T-helper 1 cell treated with Interleukin-12 subunit alpha and Interleukin-12 subunit beta and Interleukin-4 antibody, amounts not matched to agents 30 μg/mL and 1 μg/mL, for 36 hours (primary cell): ENCODE results near the gene PPP1R3C.

ENCODE experiments used
- H3K27ac Mint-ChIP-seq: one replicate; pipeline ENCODE4 v1.8.0; 2021; ENCODE audit warnings: mild to moderate bottlenecking, mixed read lengths
- H3K27me3 Mint-ChIP-seq: one replicate; pipeline ENCODE4 v1.8.0; 2021; ENCODE audit warnings: low read depth, mixed read lengths
- H3K36me3 Mint-ChIP-seq: one replicate; pipeline ENCODE4 v1.8.0; 2021; ENCODE audit warnings: low read depth, mixed read lengths
- H3K4me1 Mint-ChIP-seq: one replicate; pipeline ENCODE4 v1.8.0; 2021; ENCODE audit warnings: low read depth, mixed read lengths
- H3K4me3 Mint-ChIP-seq: one replicate; pipeline ENCODE4 v1.8.0; 2021; ENCODE audit warnings: mild to moderate bottlenecking, moderate library complexity, mixed read lengths
- H3K9me3 Mint-ChIP-seq: one replicate; pipeline ENCODE4 v1.8.0; 2021; ENCODE audit warnings: mixed read lengths

The PPP1R3C gene

DNA sequence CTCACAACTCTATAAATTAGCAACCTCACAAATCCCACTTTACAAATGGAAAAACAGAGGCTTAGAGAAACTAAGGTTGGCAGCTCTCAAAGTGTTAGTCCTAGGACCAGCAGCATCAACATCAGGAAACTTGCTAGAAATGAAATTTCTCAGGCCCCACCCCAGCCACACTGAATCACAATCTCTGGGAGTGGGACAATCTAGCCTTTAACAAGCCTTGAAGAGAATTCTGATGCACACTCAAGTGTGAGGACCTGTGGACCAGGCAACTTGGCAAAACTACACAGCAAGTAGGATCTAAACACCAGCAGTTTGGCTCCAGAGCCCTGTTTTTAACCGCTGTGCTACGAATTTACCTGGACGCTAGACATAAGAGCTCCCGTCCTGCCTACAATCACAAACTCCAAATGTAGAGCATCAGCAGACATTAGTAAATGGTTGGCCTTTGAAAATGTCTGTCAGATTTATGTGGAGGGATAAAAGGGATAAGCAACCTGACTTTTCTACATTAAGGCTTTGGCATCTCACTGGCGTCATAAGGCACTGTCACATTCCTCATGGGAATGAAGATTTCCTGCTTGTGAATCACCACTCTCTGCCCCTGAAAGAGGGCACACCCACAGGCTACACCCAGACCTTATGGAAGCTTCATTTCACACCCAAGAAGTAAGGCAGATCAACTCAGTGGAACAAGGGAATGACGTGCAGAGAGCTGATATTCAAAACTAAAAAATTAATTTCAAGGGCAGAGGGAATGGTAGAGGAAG is 34.5 kb downstream of the PPP1R3C start:
- Mint-ChIP-seq H3K4me1 (peaks cover 4% of the 10 kb centered on the region), H3K27ac (no peak overlapping the region), H3K4me3 (no peak overlapping the region), H3K27me3 (peaks cover 3% of the 10 kb centered on the region), H3K36me3 (no peaks in the 10 kb centered on the region), H3K9me3 (no peaks in the 10 kb centered on the region)

DNA sequence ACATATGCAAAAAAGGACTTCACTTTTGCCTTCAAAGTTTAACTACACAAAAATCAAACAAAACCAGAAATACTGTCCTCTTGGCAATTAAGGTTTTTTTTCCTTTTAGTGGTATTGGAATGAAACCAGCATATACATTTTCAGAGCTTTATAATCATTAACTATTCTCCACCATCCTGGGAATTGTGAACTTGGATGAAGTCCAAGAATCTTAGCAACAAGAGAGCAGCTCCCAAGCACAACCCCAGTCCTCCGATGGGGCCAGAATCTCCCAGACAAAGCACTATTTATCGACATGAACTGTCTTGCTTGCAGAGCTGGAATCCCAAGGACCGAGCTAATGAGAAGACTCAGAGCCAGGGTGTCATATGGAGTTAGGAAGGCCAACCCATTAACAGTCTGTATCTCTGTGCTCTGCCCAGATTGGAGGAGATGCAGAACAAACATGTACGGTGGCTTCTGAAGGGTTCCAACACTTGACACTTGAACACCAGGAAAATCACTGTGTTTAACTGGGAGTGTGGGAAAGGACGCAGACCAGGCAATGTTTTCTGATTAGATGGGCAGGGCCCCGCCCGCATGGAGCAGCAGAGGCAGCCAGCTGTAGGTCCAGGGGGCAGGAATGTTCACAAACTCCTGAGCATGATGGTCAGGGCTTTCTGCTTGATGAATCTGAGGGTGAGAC is 35.5 kb downstream of the PPP1R3C start:
- H3K27me3 Mint-ChIP-seq = peaks cover 3% of the 10 kb centered on the region
- H3K4me3 Mint-ChIP-seq = no peak overlapping the region
- H3K9me3 Mint-ChIP-seq = no peaks in the 10 kb centered on the region
- H3K4me1 Mint-ChIP-seq = peaks cover 4% of the 10 kb centered on the region
- no peak overlapping the region for H3K27ac Mint-ChIP-seq
- H3K36me3 Mint-ChIP-seq = no peaks in the 10 kb centered on the region

DNA sequence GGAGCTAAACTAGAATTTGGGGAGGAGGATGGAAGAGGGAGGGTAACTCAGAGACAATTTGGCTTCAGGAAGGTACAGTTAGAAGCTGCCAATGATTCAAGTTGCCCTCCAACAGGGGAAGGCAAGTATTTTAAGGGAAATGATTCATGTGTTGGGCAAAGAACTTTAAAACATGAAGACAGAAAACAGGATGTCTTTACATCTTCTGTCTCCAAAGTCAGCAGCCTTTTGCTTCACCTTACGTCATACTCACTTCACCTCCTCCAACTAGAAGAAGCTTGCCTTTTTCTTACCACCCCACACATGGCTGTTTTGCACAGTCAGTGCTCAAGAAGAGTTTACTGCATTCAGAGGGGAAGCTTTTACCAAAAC is 36.1 kb downstream of the PPP1R3C start:
- H3K9me3 Mint-ChIP-seq = no peaks in the 10 kb centered on the region
- no peaks in the 10 kb centered on the region for H3K36me3 Mint-ChIP-seq
- peaks cover 4% of the 10 kb centered on the region for H3K4me1 Mint-ChIP-seq
- no peak overlapping the region for H3K27ac Mint-ChIP-seq
- no peak overlapping the region for H3K4me3 Mint-ChIP-seq
- H3K27me3 Mint-ChIP-seq = peaks cover 3% of the 10 kb centered on the region

DNA sequence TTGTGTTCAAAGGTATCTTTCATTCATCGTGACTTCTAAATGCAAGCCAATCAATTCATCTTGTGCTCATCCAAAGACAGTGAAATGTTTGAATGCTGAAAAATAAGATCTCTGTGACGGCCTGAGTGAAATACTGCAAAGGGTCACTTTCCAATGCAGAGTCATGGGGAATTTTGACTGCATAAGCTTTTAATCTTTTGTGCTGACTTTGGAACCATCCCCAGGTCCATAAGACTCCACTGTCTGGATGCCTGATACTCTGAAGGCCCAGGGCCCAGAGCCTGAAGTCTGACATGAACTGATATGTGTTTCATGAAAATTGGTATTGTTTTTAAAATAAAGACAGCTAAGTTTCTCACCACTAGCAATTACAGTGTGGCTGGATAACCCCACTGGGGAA is 39.0 kb downstream of the PPP1R3C start:
- H3K36me3 Mint-ChIP-seq = no peaks in the 10 kb centered on the region
- H3K4me1 Mint-ChIP-seq = peaks cover 4% of the 10 kb centered on the region
- H3K27me3 Mint-ChIP-seq = peaks cover 4% of the 10 kb centered on the region
- no peak overlapping the region for H3K27ac Mint-ChIP-seq
- H3K4me3 Mint-ChIP-seq = no peak overlapping the region
- no peaks in the 10 kb centered on the region for H3K9me3 Mint-ChIP-seq

DNA sequence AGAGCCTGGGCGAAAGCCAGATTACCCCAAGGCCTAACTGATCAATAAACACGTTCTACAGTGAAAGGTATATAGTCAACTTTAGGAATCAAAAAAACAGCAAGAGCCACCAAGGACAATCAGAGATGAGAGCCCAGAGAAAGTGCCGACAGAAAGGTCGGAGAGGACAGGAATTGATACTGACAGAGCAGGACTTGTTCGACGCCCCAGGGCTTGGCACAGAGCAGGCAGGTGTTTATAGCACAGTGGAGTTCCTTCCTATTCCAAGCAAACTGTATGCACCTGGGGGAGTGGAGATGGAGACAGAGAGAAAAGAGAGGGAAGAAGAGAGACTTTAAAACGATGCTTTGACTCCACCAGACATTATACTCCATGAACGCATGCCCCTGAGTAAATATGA is 39.5 kb downstream of the PPP1R3C start:
- Mint-ChIP-seq H3K27ac (no peak overlapping the region), H3K27me3 (peaks cover 4% of the 10 kb centered on the region), H3K9me3 (no peaks in the 10 kb centered on the region), H3K4me1 (peaks cover 4% of the 10 kb centered on the region), H3K4me3 (no peak overlapping the region), H3K36me3 (no peaks in the 10 kb centered on the region)

DNA sequence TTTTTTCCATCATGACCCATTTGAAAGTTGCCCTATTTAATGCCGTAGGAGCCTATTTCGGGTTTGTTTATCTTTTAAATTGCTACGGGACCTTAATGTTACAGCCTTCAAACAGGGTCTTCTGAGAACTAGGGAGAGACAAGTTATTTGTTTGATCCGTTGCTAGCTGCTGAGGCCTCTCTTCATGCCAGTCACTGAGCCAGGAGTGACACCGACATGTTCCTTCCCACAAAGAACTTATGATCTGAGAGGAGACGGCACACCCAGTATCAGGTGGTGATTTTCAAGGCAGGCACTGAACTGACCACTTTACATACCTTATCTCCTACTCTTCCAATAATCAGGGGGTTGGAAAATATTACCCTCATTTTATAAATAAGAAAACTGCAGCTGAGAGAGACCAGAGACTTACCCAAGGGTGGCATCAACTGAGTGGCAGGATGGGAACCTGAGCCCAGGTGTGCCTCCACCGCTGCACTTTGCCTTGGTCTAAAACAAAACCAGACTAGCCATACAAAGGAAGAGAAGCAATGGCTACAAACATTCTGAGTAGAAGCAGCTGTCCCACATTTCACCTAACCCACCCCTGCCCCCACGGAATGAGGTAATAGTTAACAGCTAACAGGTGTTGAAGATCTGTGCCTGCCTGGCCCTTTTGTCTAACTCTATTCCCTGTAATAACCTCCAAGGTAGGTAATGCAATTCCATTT is 40.5 kb downstream of the PPP1R3C start:
- Mint-ChIP-seq H3K4me1 (peaks cover 4% of the 10 kb centered on the region), H3K4me3 (no peak overlapping the region), H3K27me3 (peaks cover 4% of the 10 kb centered on the region), H3K27ac (no peak overlapping the region), H3K36me3 (no peaks in the 10 kb centered on the region), H3K9me3 (no peaks in the 10 kb centered on the region)

DNA sequence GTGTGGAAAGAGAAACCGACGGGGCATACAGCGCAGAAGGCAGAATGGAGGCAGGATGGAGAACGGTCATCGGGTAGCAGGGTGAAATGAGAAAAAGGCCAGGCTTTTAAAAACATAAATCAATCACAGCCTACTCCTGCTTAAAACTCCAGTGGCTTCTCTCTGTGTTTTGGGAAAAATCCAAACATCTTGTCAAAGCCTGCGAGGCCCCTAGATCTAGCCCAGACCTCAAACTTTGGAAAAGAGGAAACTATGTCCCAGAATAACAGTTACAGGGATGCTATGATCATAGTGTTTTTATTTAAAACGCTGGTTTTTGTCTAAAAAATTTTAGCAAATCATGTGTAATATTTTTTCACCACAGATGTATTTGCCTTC is 41.1 kb downstream of the PPP1R3C start:
- H3K27me3 Mint-ChIP-seq = peaks cover 4% of the 10 kb centered on the region

DNA sequence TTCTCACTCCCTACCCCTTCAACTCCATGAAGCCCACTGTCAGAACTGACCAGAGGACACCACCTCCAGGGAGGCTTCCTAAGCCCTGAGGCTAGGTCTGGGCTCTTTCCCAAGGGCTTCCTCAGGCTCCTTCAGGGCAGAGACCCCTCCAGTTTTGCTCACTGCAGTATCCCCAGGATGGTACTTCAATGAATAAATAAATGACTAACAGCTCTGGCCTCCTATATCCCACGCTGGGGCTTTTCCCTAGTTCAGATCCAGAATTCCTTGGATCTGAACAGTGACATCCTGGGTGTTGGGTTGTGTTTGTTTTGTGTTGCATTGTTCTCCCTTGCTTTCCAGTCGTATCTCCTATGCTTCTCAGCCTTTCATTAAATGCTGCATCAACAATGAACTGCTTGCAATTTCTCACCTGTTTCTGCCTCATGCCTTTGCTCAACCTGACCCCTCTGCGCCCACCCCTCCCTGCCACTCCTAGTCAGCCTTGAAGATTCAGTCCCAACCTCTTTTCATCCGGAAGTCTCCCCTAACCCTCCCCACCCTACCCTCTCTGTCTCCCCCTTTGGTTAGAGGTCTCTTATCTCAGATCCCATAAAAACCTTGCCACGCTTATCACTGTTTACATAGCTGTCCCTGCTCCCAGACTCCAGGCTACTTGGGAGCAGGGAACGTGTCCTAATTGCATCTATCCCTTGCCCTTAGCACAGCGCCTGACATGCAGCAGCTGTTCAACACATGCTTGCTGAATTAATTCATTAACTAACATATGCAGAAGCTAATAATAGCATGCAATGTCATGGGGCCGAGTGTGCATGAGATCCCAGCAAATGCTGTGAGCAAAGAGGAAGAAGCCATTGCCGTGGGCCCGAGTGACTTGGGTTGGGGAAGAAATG is 41.7 kb downstream of the PPP1R3C start:
- no peaks in the 10 kb centered on the region for H3K4me1 Mint-ChIP-seq
- peaks cover 4% of the 10 kb centered on the region for H3K27me3 Mint-ChIP-seq

More for the DNA sequence above, 41.1 kb downstream of the PPP1R3C start:
- Mint-ChIP-seq H3K27ac (no peak overlapping the region), H3K9me3 (no peaks in the 10 kb centered on the region), H3K36me3 (no peaks in the 10 kb centered on the region), H3K4me3 (no peak overlapping the region), H3K4me1 (peaks cover 3% of the 10 kb centered on the region)

DNA sequence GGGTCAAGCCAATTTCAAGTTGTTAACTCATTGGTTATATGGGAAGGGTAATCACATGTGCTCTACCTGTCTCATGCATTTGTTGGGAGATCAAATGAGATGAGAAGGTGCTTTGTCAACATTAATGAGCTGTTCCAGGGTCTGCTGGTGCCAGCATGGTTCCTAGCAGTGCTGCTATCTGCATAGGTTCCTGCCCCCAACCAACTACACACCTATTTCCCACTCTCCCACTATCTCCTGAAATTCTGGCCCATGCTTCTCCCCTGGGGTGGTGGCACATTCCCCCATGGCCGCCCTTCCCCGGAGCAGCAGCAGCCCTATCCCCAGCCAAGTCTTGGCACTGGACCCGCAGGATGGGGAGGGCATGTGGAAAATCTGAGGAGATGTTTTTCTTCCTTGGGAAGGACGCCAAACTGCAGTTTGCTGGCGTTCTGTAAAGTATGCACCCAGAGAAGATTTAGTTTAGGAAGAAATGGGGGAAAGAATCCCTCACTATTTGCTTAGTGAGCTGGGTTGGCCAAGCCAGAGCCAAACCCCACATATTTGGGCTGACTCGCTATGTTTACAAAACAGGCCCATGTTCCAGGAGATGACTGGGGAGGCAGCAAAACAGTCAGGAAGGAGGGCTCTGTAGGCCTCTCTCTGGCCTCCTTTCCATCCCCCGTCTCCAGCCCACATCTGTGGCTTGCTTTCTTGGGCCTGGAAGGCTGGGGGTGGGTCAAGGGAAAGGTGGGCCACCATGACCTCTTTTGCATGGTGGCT is 42.5 kb downstream of the PPP1R3C start:
- Mint-ChIP-seq H3K9me3 (no peaks in the 10 kb centered on the region), H3K4me3 (no peak overlapping the region), H3K27me3 (peaks cover 4% of the 10 kb centered on the region), H3K27ac (no peak overlapping the region), H3K36me3 (no peaks in the 10 kb centered on the region), H3K4me1 (no peaks in the 10 kb centered on the region)

More for the DNA sequence above, 41.7 kb downstream of the PPP1R3C start:
- Mint-ChIP-seq H3K27ac (no peak overlapping the region), H3K4me3 (no peak overlapping the region), H3K36me3 (no peaks in the 10 kb centered on the region), H3K9me3 (no peaks in the 10 kb centered on the region)

DNA sequence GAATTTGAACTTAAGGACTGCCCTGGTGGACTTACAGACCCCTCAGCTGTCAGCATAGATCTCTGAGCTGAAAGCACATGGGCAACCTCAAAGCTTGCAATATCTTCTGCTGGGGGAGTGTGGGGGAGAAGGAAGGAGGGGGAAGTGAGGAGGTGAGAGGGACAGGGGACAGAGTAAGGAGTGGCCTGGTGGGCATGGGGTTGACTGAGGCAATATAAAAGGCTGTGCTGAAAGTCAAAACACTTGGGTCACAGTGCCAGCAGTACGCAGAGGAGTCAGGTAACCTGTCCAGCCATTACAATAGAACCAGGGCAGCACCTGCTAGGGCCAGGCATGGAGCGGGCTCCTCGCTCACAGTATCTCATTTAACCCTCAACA is 43.2 kb downstream of the PPP1R3C start:
- no peak overlapping the region for H3K4me3 Mint-ChIP-seq
- no peaks in the 10 kb centered on the region for H3K9me3 Mint-ChIP-seq
- H3K36me3 Mint-ChIP-seq = no peaks in the 10 kb centered on the region
- H3K4me1 Mint-ChIP-seq = no peaks in the 10 kb centered on the region
- no peak overlapping the region for H3K27ac Mint-ChIP-seq
- H3K27me3 Mint-ChIP-seq = peaks cover 7% of the 10 kb centered on the region

DNA sequence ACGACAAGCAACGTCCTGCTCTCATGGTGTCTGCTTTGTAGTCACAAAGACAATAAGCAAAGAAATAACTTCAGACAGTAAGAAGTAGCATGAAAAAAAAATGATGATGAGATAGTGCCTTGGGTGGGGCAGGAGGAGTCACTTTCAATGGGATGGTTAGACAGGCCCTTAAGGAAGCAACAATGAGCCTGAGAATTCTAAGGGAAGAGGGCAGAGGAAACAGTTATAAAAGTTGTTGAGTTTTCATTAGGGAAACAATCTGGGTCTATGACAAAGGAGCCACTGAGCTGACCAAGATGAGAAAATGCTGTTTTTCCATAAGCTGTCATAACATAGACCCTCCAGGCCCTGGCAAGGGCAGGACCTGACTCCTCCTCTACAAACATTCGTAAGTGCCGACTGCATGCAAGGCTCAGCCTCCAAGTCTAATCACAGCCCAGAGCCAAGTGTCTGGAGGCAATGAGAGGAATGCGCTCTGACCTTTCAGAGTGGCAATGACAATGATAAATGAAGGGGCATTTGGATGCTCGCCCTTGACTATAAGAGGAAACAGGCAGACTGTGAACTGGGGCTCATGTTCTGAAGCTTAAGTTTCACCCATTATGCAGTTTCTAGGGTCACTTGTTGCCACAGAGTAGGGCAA is 43.7 kb downstream of the PPP1R3C start:
- no peak overlapping the region for H3K4me3 Mint-ChIP-seq
- no peaks in the 10 kb centered on the region for H3K4me1 Mint-ChIP-seq
- no peaks in the 10 kb centered on the region for H3K36me3 Mint-ChIP-seq
- peaks cover 8% of the 10 kb centered on the region for H3K27me3 Mint-ChIP-seq
- H3K27ac Mint-ChIP-seq = no peak overlapping the region
- no peaks in the 10 kb centered on the region for H3K9me3 Mint-ChIP-seq

DNA sequence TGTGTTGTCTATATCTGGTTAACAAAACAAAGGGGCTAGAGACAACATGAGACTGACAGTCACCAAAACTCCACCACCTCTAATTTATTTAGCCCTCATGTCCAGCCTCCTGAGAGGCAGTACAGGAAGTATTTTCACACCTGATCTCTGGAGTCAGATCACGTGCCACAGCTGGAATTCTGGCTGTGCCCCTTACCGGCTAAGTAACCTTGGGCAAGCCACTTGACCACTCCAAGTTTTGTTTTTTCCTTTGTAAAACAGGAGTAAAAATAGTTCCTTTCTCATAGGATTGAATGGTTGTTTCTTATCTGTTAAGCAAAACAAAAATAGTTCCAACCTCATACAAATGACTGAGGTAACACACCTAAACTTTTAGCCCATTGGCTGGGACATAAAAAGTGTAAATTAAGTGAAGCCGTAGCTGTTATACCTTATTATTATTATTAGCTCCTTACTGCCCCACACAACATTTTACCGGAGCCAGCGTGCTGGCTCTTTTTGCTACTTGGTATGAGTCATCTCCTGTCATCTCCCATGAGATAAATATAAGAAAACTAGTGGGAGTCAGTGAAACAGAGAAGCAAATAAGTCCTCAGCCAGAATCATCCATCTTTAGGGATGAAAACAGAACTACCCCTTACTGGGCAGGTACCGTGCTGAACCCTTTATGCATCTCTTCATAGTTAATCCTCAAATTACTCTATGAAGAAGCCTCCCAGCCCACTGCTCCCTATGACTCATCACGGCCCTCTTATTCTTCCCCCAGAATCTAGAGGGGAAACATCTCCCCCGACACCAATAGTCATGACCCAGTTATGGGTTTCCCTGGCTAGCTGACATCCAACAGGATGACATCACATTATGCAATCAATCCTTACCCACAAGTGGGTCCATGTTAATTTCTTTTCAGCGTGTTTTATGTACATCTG is 44.9 kb downstream of the PPP1R3C start:
- Mint-ChIP-seq H3K4me1 (no peaks in the 10 kb centered on the region), H3K4me3 (no peak overlapping the region), H3K9me3 (no peaks in the 10 kb centered on the region), H3K27ac (no peak overlapping the region), H3K27me3 (peaks cover 8% of the 10 kb centered on the region), H3K36me3 (no peaks in the 10 kb centered on the region)
